IgD-negative memory B cell (primary cell): Measurements from ENCODE around the gene CHN2. TPM values are rescaled to one million over a fixed set of nuclear protein-coding genes. Genes with fewer than 3 reads are reported as not detected.

Source experiments
- H3K27ac Mint-ChIP-seq, 3 donors: one replicate each; pipeline ENCODE4 v1.8.0; 2020 to 2022; ENCODE audit warnings: mild to moderate bottlenecking in 3 of 3, mixed read lengths in 3 of 3, moderate library complexity in 1 of 3
- H3K27me3 Mint-ChIP-seq: one replicate; pipeline ENCODE4 v1.8.0; 2021; ENCODE audit warnings: mixed read lengths
- H3K36me3 Mint-ChIP-seq: one replicate; pipeline ENCODE4 v1.8.0; 2020; ENCODE audit warnings: mild to moderate bottlenecking, mixed read lengths
- H3K4me1 Mint-ChIP-seq, 3 donors: one replicate each; pipeline ENCODE4 v1.8.0; 2020 to 2022; ENCODE audit warnings: mixed read lengths in 3 of 3, mild to moderate bottlenecking in 1 of 3
- H3K4me3 Mint-ChIP-seq, 4 donors: one replicate each; pipeline ENCODE4 v1.8.0; 2020 to 2022; ENCODE audit warnings: mild to moderate bottlenecking in 4 of 4, mixed read lengths in 4 of 4, moderate library complexity in 3 of 4
- H3K9me3 Mint-ChIP-seq, 3 donors: one replicate each; pipeline ENCODE4 v1.8.0; 2020 to 2021; ENCODE audit warnings: mixed read lengths in 3 of 3, mild to moderate bottlenecking in 1 of 3
- polyA plus RNA-seq: library from polyadenylated mRNA; unstranded; fragments of 300-500 nt; fragmentation: Illumina TruSeq; gene quantifications from one replicate; pipeline ENCODE4 v1.2.3, GENCODE V29; 2021

The CHN2 gene
- polyA plus RNA-seq, 1 donor from 2014 or later, result 3.0 TPM

GRCh38 chr7:29167721-29168120 lies 26.9 kb upstream of the CHN2 start:
- Mint-ChIP-seq H3K36me3 (peaks cover 3% of the 10 kb centered on the region), H3K4me3 (no peak overlapping the region), H3K9me3 (peaks cover 2 to 15% (median 7%) of the 10 kb centered on the region in 3 donors), H3K4me1 (no peaks in the 10 kb centered on the region), H3K27me3 (peaks cover 14% of the 10 kb centered on the region), H3K27ac (no peak overlapping the region)

- H3K4me1 Mint-ChIP-seq, result no peaks in the 10 kb centered on the region
- H3K27ac Mint-ChIP-seq, result no peak overlapping the region
- peaks cover 18% of the 10 kb centered on the region for H3K27me3 Mint-ChIP-seq
- H3K36me3 Mint-ChIP-seq, result peaks cover 3% of the 10 kb centered on the region
- H3K9me3 Mint-ChIP-seq, result peaks cover 2 to 8% (median 8%) of the 10 kb centered on the region in 3 donors
- no peak overlapping the region for H3K4me3 Mint-ChIP-seq
Measured at GRCh38 chr7:29170781-29171180, 23.8 kb upstream of the CHN2 start.

- peaks cover 0 to 3% (median 0%) of the 10 kb centered on the region in 3 donors for H3K9me3 Mint-ChIP-seq
- H3K27me3 Mint-ChIP-seq, result peaks cover 23% of the 10 kb centered on the region
- H3K4me1 Mint-ChIP-seq, result peaks cover 0 to 4% (median 0%) of the 10 kb centered on the region in 3 donors
- no peak overlapping the region for H3K27ac Mint-ChIP-seq
- H3K4me3 Mint-ChIP-seq, result no peak overlapping the region
- peaks cover 2% of the 10 kb centered on the region for H3K36me3 Mint-ChIP-seq
Measured at GRCh38 chr7:29173458-29173857, 21.1 kb upstream of the CHN2 start.

- no peak overlapping the region for H3K4me3 Mint-ChIP-seq
- peak overlapping the region in 1 of 3 donors; percentile 33 for H3K27ac Mint-ChIP-seq
- peaks cover 0 to 4% (median 0%) of the 10 kb centered on the region in 3 donors for H3K4me1 Mint-ChIP-seq
- H3K9me3 Mint-ChIP-seq, result peaks cover 0 to 3% (median 0%) of the 10 kb centered on the region in 3 donors
- peaks cover 11% of the 10 kb centered on the region for H3K27me3 Mint-ChIP-seq
- H3K36me3 Mint-ChIP-seq, result peaks cover 4% of the 10 kb centered on the region
Measured at GRCh38 chr7:29177963-29178600, 16.5 kb upstream of the CHN2 start.

- H3K27me3 Mint-ChIP-seq, result peaks cover 11% of the 10 kb centered on the region
- peaks cover 0 to 3% (median 0%) of the 10 kb centered on the region in 3 donors for H3K9me3 Mint-ChIP-seq
- peaks cover 4% of the 10 kb centered on the region for H3K36me3 Mint-ChIP-seq
- no peak overlapping the region for H3K27ac Mint-ChIP-seq
- no peak overlapping the region for H3K4me3 Mint-ChIP-seq
- H3K4me1 Mint-ChIP-seq, result peaks cover 0 to 4% (median 0%) of the 10 kb centered on the region in 3 donors
Measured at GRCh38 chr7:29179115-29179514, 15.5 kb upstream of the CHN2 start.

GRCh38 chr7:29184599-29184998 lies 10.0 kb upstream of the CHN2 start:
- no peak overlapping the region for H3K27ac Mint-ChIP-seq
- no peaks in the 10 kb centered on the region for H3K4me1 Mint-ChIP-seq
- H3K9me3 Mint-ChIP-seq, result no peaks in the 10 kb centered on the region
- peaks cover 5% of the 10 kb centered on the region for H3K27me3 Mint-ChIP-seq
- H3K36me3 Mint-ChIP-seq, result peaks cover 2% of the 10 kb centered on the region
- no peak overlapping the region for H3K4me3 Mint-ChIP-seq

- Mint-ChIP-seq H3K9me3 (no peaks in the 10 kb centered on the region), H3K27me3 (peaks cover 14% of the 10 kb centered on the region), H3K4me1 (no peaks in the 10 kb centered on the region), H3K36me3 (peaks cover 2% of the 10 kb centered on the region), H3K27ac (no peak overlapping the region), H3K4me3 (no peak overlapping the region)
Measured at GRCh38 chr7:29185613-29186012, 9.0 kb upstream of the CHN2 start.

- Mint-ChIP-seq H3K4me1 (peaks cover 0 to 11% (median 2%) of the 10 kb centered on the region in 3 donors), H3K4me3 (no peak overlapping the region), H3K36me3 (no peaks in the 10 kb centered on the region), H3K27ac (no peak overlapping the region), H3K9me3 (no peaks in the 10 kb centered on the region), H3K27me3 (peaks cover 22% of the 10 kb centered on the region)
Measured at GRCh38 chr7:29189743-29190201, 4.8 kb upstream of the CHN2 start.

- H3K36me3 Mint-ChIP-seq, result no peaks in the 10 kb centered on the region
- H3K9me3 Mint-ChIP-seq, result no peaks in the 10 kb centered on the region
- H3K4me1 Mint-ChIP-seq, result peaks cover 2 to 15% (median 2%) of the 10 kb centered on the region in 3 donors
- no peak overlapping the region for H3K4me3 Mint-ChIP-seq
- no peak overlapping the region for H3K27ac Mint-ChIP-seq
- H3K27me3 Mint-ChIP-seq, result peaks cover 25% of the 10 kb centered on the region
Measured at GRCh38 chr7:29190349-29191045, 4.1 kb upstream of the CHN2 start.

- Mint-ChIP-seq H3K4me1 (peaks cover 5 to 27% (median 12%) of the 10 kb centered on the region in 3 donors), H3K4me3 (peak overlapping the region in 2 of 4 donors; percentile 6 to 70), H3K9me3 (no peaks in the 10 kb centered on the region), H3K27me3 (peaks cover 34% of the 10 kb centered on the region), H3K27ac (peak overlapping the region in 1 of 3 donors; percentile 37), H3K36me3 (no peaks in the 10 kb centered on the region)
Measured at GRCh38 chr7:29192323-29192722, 2.3 kb upstream of the CHN2 start.

- peaks cover 5 to 27% (median 12%) of the 10 kb centered on the region in 3 donors for H3K4me1 Mint-ChIP-seq
- H3K36me3 Mint-ChIP-seq, result no peaks in the 10 kb centered on the region
- H3K27ac Mint-ChIP-seq, result peak overlapping the region in 1 of 3 donors; percentile 37
- no peaks in the 10 kb centered on the region for H3K9me3 Mint-ChIP-seq
- H3K27me3 Mint-ChIP-seq, result peaks cover 38% of the 10 kb centered on the region
- H3K4me3 Mint-ChIP-seq, result peak overlapping the region in 2 of 4 donors; percentile 50 to 70
Measured at GRCh38 chr7:29192811-29193210, 1.8 kb upstream of the CHN2 start.

- Mint-ChIP-seq H3K4me1 (peaks cover 5 to 27% (median 12%) of the 10 kb centered on the region in 3 donors), H3K27me3 (peaks cover 41% of the 10 kb centered on the region), H3K27ac (no peak overlapping the region), H3K9me3 (no peaks in the 10 kb centered on the region), H3K4me3 (peak overlapping the region; percentile 54 to 78 (median 72)), H3K36me3 (no peaks in the 10 kb centered on the region)
Measured at GRCh38 chr7:29193316-29194205, 1.0 kb upstream of the CHN2 start.

- H3K9me3 Mint-ChIP-seq, result no peaks in the 10 kb centered on the region
- H3K27ac Mint-ChIP-seq, result no peak overlapping the region
- H3K36me3 Mint-ChIP-seq, result no peaks in the 10 kb centered on the region
- peaks cover 42% of the 10 kb centered on the region for H3K27me3 Mint-ChIP-seq
- H3K4me1 Mint-ChIP-seq, result peaks cover 5 to 27% (median 12%) of the 10 kb centered on the region in 3 donors
- peak overlapping the region; percentile 56 to 87 (median 74) for H3K4me3 Mint-ChIP-seq
Measured at GRCh38 chr7:29194206-29194593, 375 bp upstream of the CHN2 start.

GRCh38 chr7:29196191-29196590 lies 1.6 kb downstream of the CHN2 start:
- H3K4me1 Mint-ChIP-seq, result peaks cover 5 to 27% (median 12%) of the 10 kb centered on the region in 3 donors
- H3K9me3 Mint-ChIP-seq, result no peaks in the 10 kb centered on the region
- no peaks in the 10 kb centered on the region for H3K36me3 Mint-ChIP-seq
- H3K4me3 Mint-ChIP-seq, result peak overlapping the region in 1 of 4 donors; percentile 70
- H3K27me3 Mint-ChIP-seq, result peaks cover 35% of the 10 kb centered on the region
- H3K27ac Mint-ChIP-seq, result no peak overlapping the region
